Mesenchymal stem cell (in vitro differentiated cells and primary cell): ENCODE measurements around the gene TNNT3.

Experiments used
- DNase-seq: peaks from one replicate; pipeline ENCODE4 v3.0.0-alpha.2; 2013
- H2AFZ ChIP-seq: one replicate; pipeline ENCODE4 v1.6.1; 2013; ENCODE audit warnings: low read depth, mild to moderate bottlenecking, control low read depth, inconsistent platforms, low read length, moderate library complexity
- H2AK5ac ChIP-seq: 2 replicates; pipeline ENCODE4 v1.6.1; 2013; ENCODE audit warnings: low read length, moderate library complexity, mild to moderate bottlenecking, inconsistent platforms; ENCODE audit not compliant: severe bottlenecking
- H2BK120ac ChIP-seq: one replicate; pipeline ENCODE4 v1.6.1; 2013; ENCODE audit warnings: low read depth, mild to moderate bottlenecking, inconsistent platforms, low read length, moderate library complexity
- H2BK12ac ChIP-seq, 2 experiments: one replicate each; pipeline ENCODE4 v1.6.1; 2013; ENCODE audit warnings: inconsistent platforms in 2 of 2, low read length in 2 of 2, mild to moderate bottlenecking in 2 of 2, moderate library complexity in 2 of 2, control low read depth in 1 of 2
- H2BK15ac ChIP-seq: one replicate; pipeline ENCODE4 v1.6.1; 2013; ENCODE audit warnings: mild to moderate bottlenecking, low read depth, inconsistent platforms; ENCODE audit not compliant: poor library complexity, severe bottlenecking
- H2BK5ac ChIP-seq: 2 replicates; pipeline ENCODE4 v1.6.1; 2013; ENCODE audit warnings: low read depth, mild to moderate bottlenecking, low read length, control low read depth, inconsistent platforms; ENCODE audit not compliant: poor library complexity, severe bottlenecking
- H3K14ac ChIP-seq, 2 experiments: one replicate each; pipeline ENCODE4 v1.6.1; 2013; ENCODE audit warnings: inconsistent platforms in 2 of 2, low read length in 2 of 2, control low read depth in 1 of 2, mild to moderate bottlenecking in 1 of 2, moderate library complexity in 1 of 2
- H3K18ac ChIP-seq, 2 experiments: one replicate each; pipeline ENCODE4 v1.6.1; 2013; ENCODE audit warnings: inconsistent platforms in 2 of 2, low read length in 2 of 2, control low read depth in 1 of 2, low read depth in 1 of 2, mild to moderate bottlenecking in 1 of 2
- H3K23ac ChIP-seq, 2 experiments: one replicate each; pipeline ENCODE4 v1.6.1; 2013; ENCODE audit warnings: inconsistent platforms in 2 of 2, low read length in 2 of 2, mild to moderate bottlenecking in 2 of 2, moderate library complexity in 2 of 2, control low read depth in 1 of 2
- H3K27ac ChIP-seq: 2 replicates; pipeline ENCODE4 v1.5.1; 2013; ENCODE audit warnings: mild to moderate bottlenecking, moderate library complexity, low read length, control low read depth, inconsistent platforms; ENCODE audit not compliant: poor library complexity, severe bottlenecking
- H3K27me3 ChIP-seq, 2 experiments: 2 replicates each; pipeline versions ENCODE4 v1.6.1 to v1.7.0; 2013; ENCODE audit warnings: low read length in 2 of 2, mild to moderate bottlenecking in 2 of 2, moderate library complexity in 2 of 2, control low read depth in 1 of 2, inconsistent platforms in 1 of 2; ENCODE audit not compliant: control insufficient read depth in 1 of 2, insufficient read depth in 1 of 2
- H3K36me3 ChIP-seq, 2 experiments: 2 replicates each; pipeline versions ENCODE4 v1.6.1 to v1.7.0; 2013; ENCODE audit warnings: low read length in 2 of 2, control low read depth in 1 of 2, inconsistent platforms in 1 of 2, low read depth in 1 of 2, mild to moderate bottlenecking in 1 of 2; ENCODE audit not compliant: insufficient read depth in 2 of 2, control insufficient read depth in 1 of 2
- H3K4ac ChIP-seq, 2 experiments: one replicate each; pipeline ENCODE4 v1.6.1; 2013; ENCODE audit warnings: inconsistent platforms in 2 of 2, low read length in 2 of 2, mild to moderate bottlenecking in 2 of 2, moderate library complexity in 2 of 2, control low read depth in 1 of 2, low read depth in 1 of 2
- H3K4me1 ChIP-seq: 2 replicates; pipeline ENCODE4 v1.6.1; 2013; ENCODE audit warnings: low read depth, low read length, control low read depth; ENCODE audit not compliant: control insufficient read depth, insufficient read depth
- H3K4me2 ChIP-seq: 2 replicates; pipeline ENCODE4 v1.6.1; 2013; ENCODE audit warnings: low read length, mild to moderate bottlenecking, inconsistent platforms; ENCODE audit not compliant: poor library complexity, severe bottlenecking
- H3K4me3 ChIP-seq, 2 experiments: 2 replicates each; pipeline versions ENCODE4 v1.5.1 to v1.7.0; 2013; ENCODE audit warnings: low read length in 2 of 2, mild to moderate bottlenecking in 2 of 2, control low read depth in 1 of 2, low read depth in 1 of 2; ENCODE audit not compliant: insufficient read depth in 1 of 2
- H3K79me1 ChIP-seq: replicated peaks from 2 replicates; pipeline ENCODE4 v1.6.1; 2013; ENCODE audit warnings: mild to moderate bottlenecking, control low read depth, low read length, inconsistent platforms; ENCODE audit not compliant: poor library complexity, severe bottlenecking
- H3K9ac ChIP-seq: 2 replicates; pipeline ENCODE4 v1.7.0; 2013; ENCODE audit warnings: mild to moderate bottlenecking, low read length, moderate library complexity
- H3K9me3 ChIP-seq: 2 replicates; pipeline ENCODE4 v1.7.0; 2013; ENCODE audit warnings: mild to moderate bottlenecking, low read length; ENCODE audit not compliant: control insufficient read depth
- H4K8ac ChIP-seq: one replicate; pipeline ENCODE4 v1.6.1; 2013; ENCODE audit warnings: inconsistent platforms, mild to moderate bottlenecking, low read length, moderate library complexity
- H4K91ac ChIP-seq: one replicate; pipeline ENCODE4 v1.6.1; 2013; ENCODE audit warnings: mild to moderate bottlenecking, low read length, inconsistent platforms
- WGBS: methylation state at CpG from one replicate; pipeline ENCODE4 v1.1.7; 2013; ENCODE audit warnings: mixed read lengths; 5-methylcytosine and 5-hydroxymethylcytosine counted together

Gene TNNT3

GRCh38 chr11:1942558-1943260 is 23.2 kb downstream of the TNNT3 start:
- no peaks in the 10 kb centered on the region for H3K79me1 ChIP-seq
- no peak overlapping the region for H3K4me2 ChIP-seq
- H4K91ac ChIP-seq = peak overlapping the region; percentile 34
- H2AFZ ChIP-seq = no peak overlapping the region
- H3K9ac ChIP-seq = no peak overlapping the region
- no peak overlapping the region for H3K23ac ChIP-seq
- H2BK5ac ChIP-seq = no peak overlapping the region
- H3K18ac ChIP-seq = no peak overlapping the region
- no peak overlapping the region for H3K27ac ChIP-seq
- H3K4ac ChIP-seq = no peak overlapping the region
- no peak overlapping the region for H2AK5ac ChIP-seq
- no peaks in the 10 kb centered on the region for H3K36me3 ChIP-seq
- DNase-seq = no peak
- H4K8ac ChIP-seq = peak overlapping the region; percentile 12
- peaks cover 0 to 5% of the 10 kb centered on the region in 2 experiments for H3K27me3 ChIP-seq
- H3K4me3 ChIP-seq = no peak overlapping the region
- H3K14ac ChIP-seq = no peak overlapping the region
- H2BK120ac ChIP-seq = no peak overlapping the region
- no peaks in the 10 kb centered on the region for H3K9me3 ChIP-seq
- 93% methylated on average over 8 of the region's 10 CpGs for WGBS
- H2BK15ac ChIP-seq = no peak overlapping the region
- H2BK12ac ChIP-seq = no peak overlapping the region
- peaks cover 4% of the 10 kb centered on the region for H3K4me1 ChIP-seq

GRCh38 chr11:1943576-1943975 is 24.1 kb downstream of the TNNT3 start:
- no peaks in the 10 kb centered on the region for H3K36me3 ChIP-seq
- no peak overlapping the region for H4K8ac ChIP-seq
- no peak for DNase-seq
- no peak overlapping the region for H3K4me3 ChIP-seq
- no peak overlapping the region for H3K4ac ChIP-seq
- no peak overlapping the region for H2BK15ac ChIP-seq
- peaks cover 4% of the 10 kb centered on the region for H3K4me1 ChIP-seq
- H2BK5ac ChIP-seq = no peak overlapping the region
- H3K14ac ChIP-seq = no peak overlapping the region
- no peak overlapping the region for H3K23ac ChIP-seq
- no peaks in the 10 kb centered on the region for H3K9me3 ChIP-seq
- no peak overlapping the region for H2BK12ac ChIP-seq
- no peak overlapping the region for H2AFZ ChIP-seq
- no peak overlapping the region for H3K9ac ChIP-seq
- no peak overlapping the region for H3K18ac ChIP-seq
- H3K27ac ChIP-seq = no peak overlapping the region
- no peak overlapping the region for H2AK5ac ChIP-seq
- no peak overlapping the region for H4K91ac ChIP-seq
- H2BK120ac ChIP-seq = no peak overlapping the region
- H3K79me1 ChIP-seq = no peaks in the 10 kb centered on the region
- H3K27me3 ChIP-seq = peaks cover 0 to 5% of the 10 kb centered on the region in 2 experiments
- H3K4me2 ChIP-seq = no peak overlapping the region
- WGBS = 90% methylated on average over 15 of the region's 15 CpGs

- Histone ChIP-seq H3K23ac (no peak overlapping the region), H3K27me3 (peaks cover 0 to under 1% of the 10 kb centered on the region in 2 experiments), H3K4me1 (peaks cover 4% of the 10 kb centered on the region), H4K8ac (no peak overlapping the region), H2AK5ac (no peak overlapping the region), H3K18ac (no peak overlapping the region), H3K4me3 (no peak overlapping the region), H3K9me3 (no peaks in the 10 kb centered on the region), H2AFZ (no peak overlapping the region), H3K4me2 (no peak overlapping the region), H2BK15ac (no peak overlapping the region), H3K4ac (no peak overlapping the region), H3K79me1 (no peaks in the 10 kb centered on the region), H3K36me3 (no peaks in the 10 kb centered on the region), H2BK12ac (no peak overlapping the region), H3K27ac (no peak overlapping the region), H2BK120ac (no peak overlapping the region), H4K91ac (no peak overlapping the region), H2BK5ac (no peak overlapping the region), H3K9ac (no peak overlapping the region), H3K14ac (no peak overlapping the region)
- WGBS = 85% methylated on average over 9 of the region's 9 CpGs
- no peak for DNase-seq
Observed at GRCh38 chr11:1943977-1944376, 24.5 kb downstream of the TNNT3 start.

- Histone ChIP-seq H3K4me1 (peaks cover 4% of the 10 kb centered on the region), H3K23ac (no peak within 1 kb of the TSS), H3K4ac (no peak within 1 kb of the TSS), H3K4me3 (no peak within 1 kb of the TSS), H2AFZ (no peak within 1 kb of the TSS), H3K79me1 (no peaks in the 10 kb centered on the region), H4K91ac (no peak within 1 kb of the TSS), H3K18ac (no peak within 1 kb of the TSS), H4K8ac (no peak within 1 kb of the TSS), H3K27me3 (no peaks in the 10 kb centered on the region), H2BK15ac (no peak within 1 kb of the TSS), H3K27ac (no peak within 1 kb of the TSS), H3K4me2 (no peak within 1 kb of the TSS), H2BK12ac (no peak within 1 kb of the TSS), H3K14ac (no peak within 1 kb of the TSS), H2BK120ac (no peak within 1 kb of the TSS), H2AK5ac (no peak within 1 kb of the TSS), H3K36me3 (no peaks in the 10 kb centered on the region), H3K9me3 (no peaks in the 10 kb centered on the region), H2BK5ac (no peak within 1 kb of the TSS), H3K9ac (no peak within 1 kb of the TSS)
- no CpG with 5 or more reads among the region's 85 CpGs for WGBS
- no peak for DNase-seq
Observed at GRCh38 chr11:1946812-1947484, 27.4 kb downstream of the TNNT3 start, which contains the start of gene MRPL23. MRPL23 (plus strand) TSS chr11:1947332; CDS start chr11:1947363, 31 bp downstream.
